HG02588 (cell line): ENCODE measurements around the gene CNTN5.
"Not testable (repeated sequence)": the region's sequence is repeated elsewhere in the genome, so short reads cannot be mapped to it uniquely, and the experiment has no call there.

ENCODE experiments used
- ATAC-seq: cut with Tn5 transposase; IDR thresholded peaks from one replicate; pipeline ENCODE4 v1.9.1; 2021; ENCODE audit warnings: mild to moderate bottlenecking, moderate library complexity; ENCODE audit not compliant: unreplicated experiment

CNTN5 gene

GRCh38 chr11:100182350-100182749, 1161.6 kb downstream of the CNTN5 start:
- no peak for ATAC-seq

- ATAC-seq, result no peak
Measured at GRCh38 chr11:100182927-100183326, 1162.2 kb downstream of the CNTN5 start.

- no peak for ATAC-seq
Measured at GRCh38 chr11:100185588-100185987, 1164.8 kb downstream of the CNTN5 start.

GRCh38 chr11:100188137-100188783, 1167.5 kb downstream of the CNTN5 start:
- ATAC-seq, result no peak

- no peak for ATAC-seq
Measured at GRCh38 chr11:100190395-100190794, 1169.6 kb downstream of the CNTN5 start.

- no peak for ATAC-seq
Measured at GRCh38 chr11:100192181-100192580, 1171.4 kb downstream of the CNTN5 start.

GRCh38 chr11:100203789-100204188, 1183.0 kb downstream of the CNTN5 start:
- no peak for ATAC-seq

- no peak for ATAC-seq
Measured at GRCh38 chr11:100205926-100206325, 1185.2 kb downstream of the CNTN5 start.

GRCh38 chr11:100208207-100208606, 1187.5 kb downstream of the CNTN5 start:
- ATAC-seq, result no peak

GRCh38 chr11:100214791-100215190, 1194.0 kb downstream of the CNTN5 start:
- ATAC-seq, result no peak

GRCh38 chr11:100220801-100221200, 1200.1 kb downstream of the CNTN5 start:
- no peak for ATAC-seq

GRCh38 chr11:100221791-100222190, 1201.0 kb downstream of the CNTN5 start:
- ATAC-seq, result no peak

- no peak for ATAC-seq
Measured at GRCh38 chr11:100224541-100225034, 1203.8 kb downstream of the CNTN5 start.

- ATAC-seq, result no peak
Measured at GRCh38 chr11:100229086-100229485, 1208.3 kb downstream of the CNTN5 start.

- no peak for ATAC-seq
Measured at GRCh38 chr11:100232006-100232405, 1211.3 kb downstream of the CNTN5 start.

GRCh38 chr11:100235085-100235484, 1214.3 kb downstream of the CNTN5 start:
- no peak for ATAC-seq

GRCh38 chr11:100240025-100240539, 1219.3 kb downstream of the CNTN5 start:
- no peak for ATAC-seq

GRCh38 chr11:100247704-100248103, 1227.0 kb downstream of the CNTN5 start:
- no peak for ATAC-seq

- ATAC-seq, result not testable (repeated sequence)
Measured at GRCh38 chr11:100257238-100257803, 1236.6 kb downstream of the CNTN5 start.

GRCh38 chr11:100269516-100269915, 1248.8 kb downstream of the CNTN5 start:
- ATAC-seq, result no peak

- ATAC-seq, result no peak
Measured at GRCh38 chr11:100273066-100273815, 1252.5 kb downstream of the CNTN5 start.

- ATAC-seq, result not testable (repeated sequence)
Measured at GRCh38 chr11:100274466-100274865, 1253.7 kb downstream of the CNTN5 start.
